HEK293 (cell line): ENCODE measurements around the gene DFFA.

Experiments
- CTCF ChIA-PET: fragments of 350-600 bp; formaldehyde crosslinking; extraction: SDS; loops from one replicate; lab custom pipeline; 2021; ENCODE audit warnings: antibody characterized with exemption; lab: Yijun Ruan, JAX
- POLR2A ChIA-PET: fragments of 300-600 bp; formaldehyde crosslinking; extraction: SDS; loops from one replicate; lab custom pipeline; 2020; ENCODE audit warnings: antibody characterized with exemption, inconsistent platforms; lab: Yijun Ruan, JAX
- H3K27ac ChIP-seq: fragments of 200-500 bp; sonication (Bioruptor generic); 2 replicates; pipeline ENCODE4 v1.5.1; 2014; ENCODE audit warnings: low read depth, low read length, control low read depth, inconsistent platforms; ENCODE audit errors: extremely low read depth
- H3K36me3 ChIP-seq, 2 experiments: fragments of 200-500 bp in 1 of 2; sonication (Bioruptor generic) in 1 of 2; 1 replicate in 1 of 2; 2 replicates in 1 of 2; pipeline ENCODE4 v1.5.1; 2014 to 2017; ENCODE audit warnings: inconsistent platforms in 2 of 2, low read length in 2 of 2; ENCODE audit not compliant: control insufficient read depth in 2 of 2, insufficient read depth in 1 of 2
- H3K4me1 ChIP-seq: fragments of 200-500 bp; sonication (Bioruptor generic); 2 replicates; pipeline ENCODE4 v1.5.1; 2014; ENCODE audit warnings: mild to moderate bottlenecking, low read length, inconsistent platforms; ENCODE audit not compliant: control insufficient read depth, insufficient read depth
- H3K4me3 ChIP-seq: 2 replicates; pipeline ENCODE4 v1.5.1; 2011; ENCODE audit warnings: low read depth, mild to moderate bottlenecking, control low read depth, low read length, moderate library complexity
- H3K9me3 ChIP-seq: fragments of 200-500 bp; sonication (Bioruptor generic); 2 replicates; pipeline ENCODE4 v1.5.1; 2014; ENCODE audit warnings: low read depth, low read length, inconsistent platforms; ENCODE audit not compliant: control insufficient read depth, insufficient read depth
- GLIS2 ChIP-seq: fragments of 450-650 bp; formaldehyde crosslinking; IDR thresholded peaks from 2 replicates; pipeline ENCODE4 v1.5.1; 2016; ENCODE audit warnings: missing biosample characterization, missing genetic modification characterization
- HOXD13 ChIP-seq: sonication (generic); formaldehyde crosslinking; IDR thresholded peaks from 2 replicates; pipeline ENCODE4 v1.8.0; 2022; ENCODE audit warnings: missing genetic modification reagents, borderline replicate concordance
- KLF7 ChIP-seq: fragments of 450-650 bp; formaldehyde crosslinking; IDR thresholded peaks from 2 replicates; pipeline ENCODE4 v1.5.1; 2016; ENCODE audit warnings: missing biosample characterization, missing genetic modification characterization, borderline replicate concordance
- MYNN ChIP-seq: fragments of 450-650 bp; formaldehyde crosslinking; IDR thresholded peaks from 2 replicates; pipeline ENCODE4 v1.5.1; 2016; ENCODE audit warnings: missing biosample characterization, missing genetic modification characterization, borderline replicate concordance
- SP2 ChIP-seq: fragments of 450-650 bp; formaldehyde crosslinking; IDR thresholded peaks from 2 replicates; pipeline ENCODE4 v1.5.1; 2016; ENCODE audit warnings: missing biosample characterization, missing genetic modification characterization
- YY2 ChIP-seq: fragments of 450-650 bp; formaldehyde crosslinking; IDR thresholded peaks from 2 replicates; pipeline ENCODE4 v1.5.1; 2016; ENCODE audit warnings: missing biosample characterization, missing genetic modification characterization
- ZBTB11 ChIP-seq: fragments of 450-650 bp; formaldehyde crosslinking; conservative IDR thresholded peaks from 2 replicates; pipeline ENCODE4 v1.5.1; 2016; ENCODE audit warnings: low read depth, missing biosample characterization, missing genetic modification characterization
- ZBTB20 ChIP-seq: fragments of 450-650 bp; formaldehyde crosslinking; IDR thresholded peaks from 2 replicates; pipeline ENCODE4 v1.5.1; 2016; ENCODE audit warnings: missing biosample characterization, missing genetic modification characterization
- ZNF133 ChIP-seq: fragments of 450-650 bp; formaldehyde crosslinking; IDR thresholded peaks from 2 replicates; pipeline ENCODE4 v1.5.1; 2016; ENCODE audit warnings: missing biosample characterization, missing genetic modification characterization
- ZNF146 ChIP-seq: fragments of 450-650 bp; formaldehyde crosslinking; IDR thresholded peaks from 2 replicates; pipeline ENCODE4 v1.5.1; 2016; ENCODE audit warnings: missing biosample characterization, missing genetic modification characterization
- ZNF148 ChIP-seq: fragments of 450-650 bp; formaldehyde crosslinking; IDR thresholded peaks from 2 replicates; pipeline ENCODE4 v1.5.0; 2017; ENCODE audit warnings: missing biosample characterization, missing genetic modification characterization, borderline replicate concordance
- ZNF169 ChIP-seq: fragments of 450-650 bp; formaldehyde crosslinking; IDR thresholded peaks from 2 replicates; pipeline ENCODE4 v1.5.1; 2016; ENCODE audit warnings: missing biosample characterization, missing genetic modification characterization
- ZNF19 ChIP-seq: fragments of 450-650 bp; formaldehyde crosslinking; IDR thresholded peaks from 2 replicates; pipeline ENCODE4; 2016; ENCODE audit warnings: missing biosample characterization, missing genetic modification characterization, low read depth
- ZNF23 ChIP-seq: fragments of 450-650 bp; formaldehyde crosslinking; IDR thresholded peaks from 2 replicates; pipeline ENCODE4 v1.5.1; 2016; ENCODE audit warnings: missing biosample characterization, missing genetic modification characterization, borderline replicate concordance
- ZNF521 ChIP-seq: fragments of 450-650 bp; formaldehyde crosslinking; IDR thresholded peaks from 2 replicates; pipeline ENCODE4 v1.5.1; 2017; ENCODE audit warnings: missing biosample characterization, mild to moderate bottlenecking, missing genetic modification characterization
- ZNF600 ChIP-seq: fragments of 450-650 bp; formaldehyde crosslinking; IDR thresholded peaks from 2 replicates; pipeline ENCODE4 v1.5.1; 2016; ENCODE audit warnings: missing biosample characterization, missing genetic modification characterization
- ZNF670 ChIP-seq: fragments of 450-650 bp; formaldehyde crosslinking; IDR thresholded peaks from 2 replicates; pipeline ENCODE4 v1.5.1; 2016; ENCODE audit warnings: missing biosample characterization, missing genetic modification characterization, low read depth
- ZNF701 ChIP-seq: fragments of 450-650 bp; formaldehyde crosslinking; IDR thresholded peaks from 2 replicates; pipeline ENCODE4 v1.5.1; 2016; ENCODE audit warnings: missing biosample characterization, missing genetic modification characterization
- ZNF777 ChIP-seq: fragments of 450-650 bp; formaldehyde crosslinking; IDR thresholded peaks from 2 replicates; pipeline ENCODE4 v1.5.1; 2017; ENCODE audit warnings: missing biosample characterization, missing genetic modification characterization, borderline replicate concordance
- ZNF843 ChIP-seq: fragments of 450-650 bp; formaldehyde crosslinking; IDR thresholded peaks from 2 replicates; pipeline ENCODE4 v1.5.1; 2016; ENCODE audit warnings: missing biosample characterization, missing genetic modification characterization
- ZSCAN4 ChIP-seq: fragments of 450-650 bp; formaldehyde crosslinking; IDR thresholded peaks from 2 replicates; pipeline ENCODE4 v1.5.1; 2017; ENCODE audit warnings: missing biosample characterization, missing genetic modification characterization
- TF ChIP-seq, protein P1 (sequence below): fragments of 450-650 bp; formaldehyde crosslinking; IDR thresholded peaks from 2 replicates; pipeline ENCODE4 v1.5.1; 2016; ENCODE audit warnings: missing biosample characterization, missing genetic modification characterization

DFFA gene

DNA sequence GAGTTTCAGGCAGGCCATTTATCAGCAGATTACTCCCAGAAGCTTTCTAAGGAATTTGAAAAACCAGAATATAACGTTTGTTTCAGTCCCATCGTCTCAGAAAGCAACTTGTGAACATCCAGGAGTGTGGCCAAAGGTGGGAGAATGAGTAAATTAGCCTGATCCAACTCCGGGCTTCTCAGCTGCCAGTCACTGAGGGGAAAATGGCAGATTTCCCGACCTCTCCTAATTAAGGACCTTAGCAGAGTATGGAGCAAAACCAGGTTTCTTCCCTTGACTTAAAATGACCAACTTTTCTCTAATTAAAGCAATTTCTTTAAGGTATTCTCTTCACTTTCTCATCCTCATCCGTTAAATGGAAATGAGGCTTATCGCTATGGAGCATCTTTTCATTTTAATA, 21.5 kb downstream of the DFFA start:
- TF ChIP-seq ZNF169 (no peak), ZNF19 (tag by site-specific recombination) (no peak)
- CTCF ChIA-PET = no interaction called here
- Histone ChIP-seq H3K4me1 (no peaks in the 10 kb centered on the region), H3K36me3 (peaks cover 0 to 17% of the 10 kb centered on the region in 2 experiments; a peak in 2 of 3 replicates), H3K4me3 (no peak overlapping the region), H3K27ac (no peak overlapping the region; the same call in 1 of the 2 replicates), H3K9me3 (no peaks in the 10 kb centered on the region)
- POLR2A ChIA-PET = interaction anchor here (1.1 kb wide), 1 partner anchor 9 kb away, joined by 3 read pairs; no protein-coding TSS in a partner anchor

- Histone ChIP-seq H3K9me3 (no peaks in the 10 kb centered on the region), H3K4me3 (no peak overlapping the region), H3K27ac (no peak overlapping the region), H3K36me3 (peaks cover 0 to 20% of the 10 kb centered on the region in 2 experiments; a peak in 2 of 3 replicates), H3K4me1 (no peaks in the 10 kb centered on the region)
- ChIA-PET POLR2A (interaction anchor here (1.0 to 1.1 kb wide), 2 partner anchors 8 to 9 kb away, joined by 3 to 6 read pairs; no protein-coding TSS in a partner anchor), CTCF (interaction anchor here (1.2 kb wide), 1 partner anchor 44 kb away, joined by 4 read pairs; no protein-coding TSS in a partner anchor)
- TF ChIP-seq HOXD13 (CRISPR knock-in tag) (no peak), SP2 (tag by site-specific recombination) (no peak), ZNF146 (tag by site-specific recombination) (no peak), ZNF600 (tag by site-specific recombination) (0 out of 2 replicates have a peak, but pooled peaks have one; percentile 21), ZSCAN4 (tag by site-specific recombination) (no peak)
These were observed 22.0 kb downstream of the DFFA start for GRCh38 chr1:10450156-10450814.

- ChIA-PET POLR2A (interaction anchor here (1.0 to 1.1 kb wide), 2 partner anchors 8 to 10 kb away, joined by 3 to 6 read pairs; no protein-coding TSS in a partner anchor), CTCF (interaction anchor here (1.2 kb wide), 1 partner anchor 45 kb away, joined by 4 read pairs; no protein-coding TSS in a partner anchor)
- Histone ChIP-seq H3K4me3 (no peak within 1 kb of the TSS), H3K27ac (no peak within 1 kb of the TSS; the same call in 1 of the 2 replicates), H3K9me3 (no peaks in the 10 kb centered on the region), H3K4me1 (no peaks in the 10 kb centered on the region), H3K36me3 (peaks cover 0 to 24% of the 10 kb centered on the region in 2 experiments; a peak in 2 of 3 replicates)
- TF ChIP-seq ZNF670 (tag by site-specific recombination) = no peak
- no peak for TF ChIP-seq ZBTB11 (tag by site-specific recombination)
- no peak for TF ChIP-seq KLF7
- no peak for TF ChIP-seq ZBTB20 (tag by site-specific recombination)
- TF ChIP-seq YY2 (tag by site-specific recombination) = no peak
- no peak for TF ChIP-seq ZNF701 (tag by site-specific recombination)
- TF ChIP-seq ZNF777 (tag by site-specific recombination) = no peak
- no peak for TF ChIP-seq ZNF843 (tag by site-specific recombination)
- no peak for TF ChIP-seq GLIS2
- TF ChIP-seq MYNN (tag by site-specific recombination) = no peak
- no peak for TF ChIP-seq ZNF521
- TF ChIP-seq, protein P1, sequence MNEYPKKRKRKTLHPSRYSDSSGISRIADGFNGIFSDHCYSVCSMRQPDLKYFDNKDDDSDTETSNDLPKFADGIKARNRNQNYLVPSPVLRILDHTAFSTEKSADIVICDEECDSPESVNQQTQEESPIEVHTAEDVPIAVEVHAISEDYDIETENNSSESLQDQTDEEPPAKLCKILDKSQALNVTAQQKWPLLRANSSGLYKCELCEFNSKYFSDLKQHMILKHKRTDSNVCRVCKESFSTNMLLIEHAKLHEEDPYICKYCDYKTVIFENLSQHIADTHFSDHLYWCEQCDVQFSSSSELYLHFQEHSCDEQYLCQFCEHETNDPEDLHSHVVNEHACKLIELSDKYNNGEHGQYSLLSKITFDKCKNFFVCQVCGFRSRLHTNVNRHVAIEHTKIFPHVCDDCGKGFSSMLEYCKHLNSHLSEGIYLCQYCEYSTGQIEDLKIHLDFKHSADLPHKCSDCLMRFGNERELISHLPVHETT = no peak
- no peak for TF ChIP-seq ZNF133 (tag by site-specific recombination)
- no peak for TF ChIP-seq ZNF23 (tag by site-specific recombination)
- no peak for TF ChIP-seq ZNF148 (tag by site-specific recombination)
- no peak for TF ChIP-seq ZNF19 (tag by site-specific recombination)
These were observed 22.6 kb downstream of the DFFA start, which contains the start of gene CORT for GRCh38 chr1:10449751-10450150. Gene CORT, plus strand, starts transcription at chr1:10450031. Its CDS starts 193 bp downstream, at chr1:10450224.
